GM10847 (cell line): ENCODE measurements around the gene ZNG1E.
"Not testable (repeated sequence)": the region's sequence is repeated elsewhere in the genome, so short reads cannot be mapped to it uniquely, and the experiment has no call there.

Source experiments
- POLR2A ChIP-seq: IDR thresholded peaks from 2 replicates; pipeline ENCODE4 v1.6.1; 2011; ENCODE audit not compliant: insufficient read length; ENCODE audit errors: extremely low read depth

The ZNG1E gene

DNA sequence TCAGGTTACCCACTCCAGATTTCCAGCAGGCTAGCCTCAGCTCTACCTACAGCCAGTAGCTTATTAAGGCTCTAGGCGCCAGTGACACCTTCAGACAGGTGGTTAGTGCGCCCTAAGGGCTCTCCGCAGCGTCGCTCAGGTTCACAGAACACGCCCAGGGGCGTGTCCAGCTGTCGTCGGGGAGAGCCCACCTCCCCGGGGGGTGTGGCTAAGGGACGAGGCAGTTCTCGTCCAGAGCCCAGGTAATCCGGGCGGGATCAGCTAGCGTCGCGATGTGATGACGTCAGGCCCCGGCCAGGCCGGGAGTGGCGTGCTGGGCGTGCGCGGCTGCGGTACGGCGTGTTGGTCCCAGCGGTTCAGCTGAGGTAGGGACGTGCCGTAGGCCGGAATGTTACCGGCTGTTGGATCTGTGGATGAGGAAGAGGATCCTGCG, at the start of gene ZNG1E:
Gene ZNG1E, plus strand, starts transcription at position 340 of the 433 bp plus-strand sequence. Its CDS starts 49 bp downstream, at position 389.
- not testable (repeated sequence) for TF ChIP-seq POLR2A

DNA sequence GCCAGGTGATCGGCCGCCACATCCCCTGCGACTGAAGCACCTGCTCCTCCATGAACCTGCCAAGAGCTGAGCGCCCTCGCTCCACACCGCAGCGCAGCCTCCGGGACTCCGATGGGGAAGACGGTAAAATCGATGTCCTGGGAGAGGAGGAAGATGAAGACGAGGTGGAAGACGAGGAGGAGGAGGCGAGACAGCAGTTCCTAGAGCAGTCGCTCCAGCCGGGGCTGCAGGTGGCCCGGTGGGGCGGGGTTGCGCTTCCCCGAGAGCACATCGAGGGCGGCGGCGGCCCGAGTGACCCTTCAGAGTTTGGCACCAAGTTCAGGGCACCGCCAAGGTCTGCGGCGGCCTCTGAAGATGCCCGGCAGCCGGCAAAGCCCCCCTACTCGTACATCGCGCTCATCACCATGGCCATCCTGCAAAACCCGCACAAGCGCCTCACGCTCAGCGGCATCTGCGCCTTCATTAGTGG, 61.4 kb downstream of the ZNG1E start, which contains the start of gene FOXD4L4:
Gene FOXD4L4, plus strand, starts transcription at position 51 of the 469 bp plus-strand sequence. Its CDS starts 0 bp downstream, at position 51.
- TF ChIP-seq POLR2A, result not testable (repeated sequence)
